GM12878 (cell line): ENCODE results near the gene DMXL1. TPM values are rescaled to one million over a fixed set of nuclear protein-coding genes. Genes with fewer than 3 reads are reported as not detected.

Source experiments
- BACH1 ChIP-seq: fragments of 450-650 bp; IDR thresholded peaks from 2 replicates; pipeline ENCODE4 v1.6.1; 2017; ENCODE audit warnings: mild to moderate bottlenecking, borderline replicate concordance
- CBFB ChIP-seq: IDR thresholded peaks from 2 replicates; pipeline ENCODE4 v1.6.1; 2016; ENCODE audit warnings: antibody characterized with exemption, low read depth
- CHD2 ChIP-seq: IDR thresholded peaks from 2 replicates; pipeline ENCODE4 v1.6.1; 2011; ENCODE audit warnings: low read depth, low read length, improper control_type of control experiment, borderline replicate concordance
- HCFC1 ChIP-seq: fragments of 150-350 bp; IDR thresholded peaks from 2 replicates; pipeline ENCODE4 v1.6.1; 2014; ENCODE audit warnings: low read length
- JUND ChIP-seq: IDR thresholded peaks from 2 replicates; pipeline ENCODE4 v1.6.1; 2012; ENCODE audit warnings: low read depth, mild to moderate bottlenecking, low read length, improper control_type of control experiment, moderate library complexity
- KDM1A ChIP-seq: fragments of 200-600 bp; sonication (generic); IDR thresholded peaks from 2 replicates; pipeline ENCODE4 v1.6.1; 2016; ENCODE audit warnings: borderline replicate concordance
- KLF5 ChIP-seq: fragments of 450-650 bp; IDR thresholded peaks from 2 replicates; pipeline ENCODE4 v1.6.1; 2014; ENCODE audit warnings: mild to moderate bottlenecking; ENCODE audit not compliant: partially characterized antibody
- POLR2AphosphoS2 ChIP-seq: IDR thresholded peaks from 2 replicates; pipeline ENCODE4 v1.6.1; 2011; ENCODE audit warnings: low read depth, mild to moderate bottlenecking, low read length, improper control_type of control experiment, moderate library complexity
- SIX5 ChIP-seq: IDR thresholded peaks from 2 replicates; pipeline ENCODE4 v1.6.1; 2011; ENCODE audit warnings: mild to moderate bottlenecking, low read depth, low read length, moderate library complexity; ENCODE audit not compliant: severe bottlenecking
- SMARCA5 ChIP-seq: fragments of 450-650 bp; IDR thresholded peaks from 2 replicates; pipeline ENCODE4 v1.6.1; 2017; ENCODE audit warnings: mild to moderate bottlenecking
- SREBF1 ChIP-seq: IDR thresholded peaks from 2 replicates; pipeline ENCODE4 v1.6.1; 2012; ENCODE audit warnings: mild to moderate bottlenecking, low read length
- STAT3 ChIP-seq: IDR thresholded peaks from 2 replicates; pipeline ENCODE4 v1.6.1; 2011; ENCODE audit warnings: low read depth, low read length, improper control_type of control experiment
- SUPT20H ChIP-seq: IDR thresholded peaks from 2 replicates; pipeline ENCODE4 v1.6.1; 2011; ENCODE audit warnings: low read depth, mild to moderate bottlenecking, low read length, moderate library complexity, borderline replicate concordance; ENCODE audit not compliant: control insufficient read depth
- TARDBP ChIP-seq: IDR thresholded peaks from 2 replicates; pipeline ENCODE4 v1.6.1; 2016; ENCODE audit warnings: borderline replicate concordance
- WRNIP1 ChIP-seq: IDR thresholded peaks from 2 replicates; pipeline ENCODE4 v1.6.1; 2011; ENCODE audit warnings: low read depth, low read length, improper control_type of control experiment, borderline replicate concordance
- YY1 ChIP-seq: IDR thresholded peaks from 2 replicates; pipeline ENCODE4 v1.6.1; 2011; ENCODE audit warnings: low read depth, mild to moderate bottlenecking, low read length
- ZBED1 ChIP-seq: IDR thresholded peaks from 2 replicates; pipeline ENCODE4 v1.6.1; 2016; ENCODE audit warnings: borderline replicate concordance
- ZZZ3 ChIP-seq: IDR thresholded peaks from 2 replicates; pipeline ENCODE4 v1.6.1; 2011; ENCODE audit warnings: low read depth; ENCODE audit not compliant: control insufficient read depth, insufficient read length
- polyA plus RNA-seq, 11 experiments: library from polyadenylated mRNA; depleted of rRNA in 4 of 11; unstranded in 6 of 11; stranded (reverse) in 5 of 11; fragments of >200 nt; fragmentation: Nextera tagmentation in 4 of 11; fragmentation: Illumina TruSeq in 1 of 11; extraction: Ambion mirVana in 4 of 11; extraction: Trizol in 1 of 11; gene quantifications; 1 replicate in 1 of 11; 2 replicates in 10 of 11; pipeline versions ENCODE4 v1.2.1 to v1.2.3, GENCODE V29; 2011 to 2016; ENCODE audit warnings: inconsistent platforms in 2 of 11, missing spikeins in 2 of 11, low read depth in 1 of 11
- total RNA-seq, 4 experiments: library from RNA; depleted of rRNA in 3 of 4; stranded (reverse); fragments of >200 nt in 3 of 4; fragmentation: Illumina TruSeq in 1 of 4; extraction: Trizol in 1 of 4; gene quantifications; 2 replicates each; pipeline versions ENCODE4 v1.2.1 to v1.2.3, GENCODE V29; 2013 to 2021
- TF ChIP-seq, protein P1 (sequence below): IDR thresholded peaks from 2 replicates; pipeline ENCODE4 v1.6.1; 2011; ENCODE audit warnings: borderline replicate concordance, low read depth, mild to moderate bottlenecking, moderate library complexity, low read length; ENCODE audit not compliant: insufficient read depth, poor library complexity, severe bottlenecking
- TF ChIP-seq, protein P2 (sequence below): fragments of 450-650 bp; formaldehyde crosslinking; IDR thresholded peaks from 2 replicates; pipeline ENCODE4 v1.5.0; 2022; ENCODE audit warnings: mild to moderate bottlenecking, missing genetic modification characterization
- TF ChIP-seq, protein P3 (sequence below): fragments of 450-650 bp; IDR thresholded peaks from 2 replicates; pipeline ENCODE4 v1.6.1; 2017; ENCODE audit warnings: antibody characterized with exemption, mild to moderate bottlenecking, moderate library complexity
- TF ChIP-seq, protein P4 (sequence below): IDR thresholded peaks from 2 replicates; pipeline ENCODE4 v1.6.1; 2012; ENCODE audit warnings: low read length, inconsistent platforms

Gene DMXL1
- total and polyA plus RNA-seq, 10 of the 15 experiments (the other 5 are each of a cell fraction or from before 2014, with no cell fraction given): 9.1 to 67.7 (median 34.1) TPM

DNA sequence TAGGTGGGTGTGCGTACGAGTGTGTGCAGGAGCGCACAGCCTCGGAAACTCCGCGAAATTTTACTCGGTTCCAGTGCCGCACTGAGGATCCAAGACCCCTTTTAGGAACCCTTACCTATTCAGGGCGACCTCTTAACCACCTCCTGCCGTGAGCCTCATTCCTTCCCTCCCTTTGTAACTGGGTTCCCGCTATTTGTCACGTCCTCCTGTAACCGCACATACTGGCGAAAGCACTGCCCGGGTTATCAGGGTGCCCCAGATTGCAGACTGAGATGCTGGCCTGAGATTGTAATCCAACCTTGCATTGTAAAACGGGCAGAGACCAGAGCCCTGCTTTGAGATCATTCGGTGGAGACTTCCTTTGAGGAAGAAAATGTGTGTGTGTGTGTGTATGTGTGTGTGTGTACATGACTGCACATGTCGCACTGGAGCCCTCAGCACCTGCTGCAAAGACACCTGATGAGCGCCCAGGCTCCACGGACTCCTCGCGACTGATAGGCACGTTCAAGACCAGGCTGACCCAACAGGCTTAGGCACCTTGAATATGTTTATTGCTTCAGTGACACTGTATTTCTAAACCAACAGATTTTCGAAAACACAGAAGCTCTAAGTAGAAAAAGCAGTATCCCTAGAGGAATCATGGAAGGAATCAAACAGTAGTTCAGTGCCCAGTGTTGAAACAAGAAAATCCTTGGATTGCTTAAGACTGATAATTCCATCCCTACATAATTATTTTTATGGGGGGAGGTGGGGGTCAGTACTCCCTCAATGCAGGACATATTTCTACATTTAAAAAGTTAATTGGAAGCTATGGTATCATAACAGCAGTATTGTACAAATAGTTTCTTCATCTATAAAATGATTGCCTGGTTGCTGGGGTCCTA is 198.4 kb downstream of the DMXL1 start (continued):
- TF ChIP-seq, protein P1, sequence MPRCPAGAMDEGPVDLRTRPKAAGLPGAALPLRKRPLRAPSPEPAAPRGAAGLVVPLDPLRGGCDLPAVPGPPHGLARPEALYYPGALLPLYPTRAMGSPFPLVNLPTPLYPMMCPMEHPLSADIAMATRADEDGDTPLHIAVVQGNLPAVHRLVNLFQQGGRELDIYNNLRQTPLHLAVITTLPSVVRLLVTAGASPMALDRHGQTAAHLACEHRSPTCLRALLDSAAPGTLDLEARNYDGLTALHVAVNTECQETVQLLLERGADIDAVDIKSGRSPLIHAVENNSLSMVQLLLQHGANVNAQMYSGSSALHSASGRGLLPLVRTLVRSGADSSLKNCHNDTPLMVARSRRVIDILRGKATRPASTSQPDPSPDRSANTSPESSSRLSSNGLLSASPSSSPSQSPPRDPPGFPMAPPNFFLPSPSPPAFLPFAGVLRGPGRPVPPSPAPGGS: no peak
- TF ChIP-seq, protein P2, sequence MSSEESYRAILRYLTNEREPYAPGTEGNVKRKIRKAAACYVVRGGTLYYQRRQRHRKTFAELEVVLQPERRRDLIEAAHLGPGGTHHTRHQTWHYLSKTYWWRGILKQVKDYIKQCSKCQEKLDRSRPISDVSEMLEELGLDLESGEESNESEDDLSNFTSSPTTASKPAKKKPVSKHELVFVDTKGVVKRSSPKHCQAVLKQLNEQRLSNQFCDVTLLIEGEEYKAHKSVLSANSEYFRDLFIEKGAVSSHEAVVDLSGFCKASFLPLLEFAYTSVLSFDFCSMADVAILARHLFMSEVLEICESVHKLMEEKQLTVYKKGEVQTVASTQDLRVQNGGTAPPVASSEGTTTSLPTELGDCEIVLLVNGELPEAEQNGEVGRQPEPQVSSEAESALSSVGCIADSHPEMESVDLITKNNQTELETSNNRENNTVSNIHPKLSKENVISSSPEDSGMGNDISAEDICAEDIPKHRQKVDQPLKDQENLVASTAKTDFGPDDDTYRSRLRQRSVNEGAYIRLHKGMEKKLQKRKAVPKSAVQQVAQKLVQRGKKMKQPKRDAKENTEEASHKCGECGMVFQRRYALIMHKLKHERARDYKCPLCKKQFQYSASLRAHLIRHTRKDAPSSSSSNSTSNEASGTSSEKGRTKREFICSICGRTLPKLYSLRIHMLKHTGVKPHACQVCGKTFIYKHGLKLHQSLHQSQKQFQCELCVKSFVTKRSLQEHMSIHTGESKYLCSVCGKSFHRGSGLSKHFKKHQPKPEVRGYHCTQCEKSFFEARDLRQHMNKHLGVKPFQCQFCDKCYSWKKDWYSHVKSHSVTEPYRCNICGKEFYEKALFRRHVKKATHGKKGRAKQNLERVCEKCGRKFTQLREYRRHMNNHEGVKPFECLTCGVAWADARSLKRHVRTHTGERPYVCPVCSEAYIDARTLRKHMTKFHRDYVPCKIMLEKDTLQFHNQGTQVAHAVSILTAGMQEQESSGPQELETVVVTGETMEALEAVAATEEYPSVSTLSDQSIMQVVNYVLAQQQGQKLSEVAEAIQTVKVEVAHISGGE (CRISPR knock-in tag): no peak
- no peak for TF ChIP-seq ZZZ3
- no peak for TF ChIP-seq SIX5
- TF ChIP-seq SREBF1: no peak
- no peak for TF ChIP-seq STAT3
- TF ChIP-seq YY1: no peak
- TF ChIP-seq JUND: no peak
- TF ChIP-seq KLF5: no peak
- TF ChIP-seq KDM1A: no peak
- TF ChIP-seq SUPT20H: no peak
- TF ChIP-seq, protein P3, sequence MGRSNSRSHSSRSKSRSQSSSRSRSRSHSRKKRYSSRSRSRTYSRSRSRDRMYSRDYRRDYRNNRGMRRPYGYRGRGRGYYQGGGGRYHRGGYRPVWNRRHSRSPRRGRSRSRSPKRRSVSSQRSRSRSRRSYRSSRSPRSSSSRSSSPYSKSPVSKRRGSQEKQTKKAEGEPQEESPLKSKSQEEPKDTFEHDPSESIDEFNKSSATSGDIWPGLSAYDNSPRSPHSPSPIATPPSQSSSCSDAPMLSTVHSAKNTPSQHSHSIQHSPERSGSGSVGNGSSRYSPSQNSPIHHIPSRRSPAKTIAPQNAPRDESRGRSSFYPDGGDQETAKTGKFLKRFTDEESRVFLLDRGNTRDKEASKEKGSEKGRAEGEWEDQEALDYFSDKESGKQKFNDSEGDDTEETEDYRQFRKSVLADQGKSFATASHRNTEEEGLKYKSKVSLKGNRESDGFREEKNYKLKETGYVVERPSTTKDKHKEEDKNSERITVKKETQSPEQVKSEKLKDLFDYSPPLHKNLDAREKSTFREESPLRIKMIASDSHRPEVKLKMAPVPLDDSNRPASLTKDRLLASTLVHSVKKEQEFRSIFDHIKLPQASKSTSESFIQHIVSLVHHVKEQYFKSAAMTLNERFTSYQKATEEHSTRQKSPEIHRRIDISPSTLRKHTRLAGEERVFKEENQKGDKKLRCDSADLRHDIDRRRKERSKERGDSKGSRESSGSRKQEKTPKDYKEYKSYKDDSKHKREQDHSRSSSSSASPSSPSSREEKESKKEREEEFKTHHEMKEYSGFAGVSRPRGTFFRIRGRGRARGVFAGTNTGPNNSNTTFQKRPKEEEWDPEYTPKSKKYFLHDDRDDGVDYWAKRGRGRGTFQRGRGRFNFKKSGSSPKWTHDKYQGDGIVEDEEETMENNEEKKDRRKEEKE: no peak
- TF ChIP-seq ZBED1: no peak
- TF ChIP-seq POLR2AphosphoS2: no peak
- TF ChIP-seq, protein P4, sequence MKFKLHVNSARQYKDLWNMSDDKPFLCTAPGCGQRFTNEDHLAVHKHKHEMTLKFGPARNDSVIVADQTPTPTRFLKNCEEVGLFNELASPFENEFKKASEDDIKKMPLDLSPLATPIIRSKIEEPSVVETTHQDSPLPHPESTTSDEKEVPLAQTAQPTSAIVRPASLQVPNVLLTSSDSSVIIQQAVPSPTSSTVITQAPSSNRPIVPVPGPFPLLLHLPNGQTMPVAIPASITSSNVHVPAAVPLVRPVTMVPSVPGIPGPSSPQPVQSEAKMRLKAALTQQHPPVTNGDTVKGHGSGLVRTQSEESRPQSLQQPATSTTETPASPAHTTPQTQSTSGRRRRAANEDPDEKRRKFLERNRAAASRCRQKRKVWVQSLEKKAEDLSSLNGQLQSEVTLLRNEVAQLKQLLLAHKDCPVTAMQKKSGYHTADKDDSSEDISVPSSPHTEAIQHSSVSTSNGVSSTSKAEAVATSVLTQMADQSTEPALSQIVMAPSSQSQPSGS: no peak
- TF ChIP-seq HCFC1: no peak
- TF ChIP-seq SMARCA5: 0 out of 2 replicates have a peak, but pooled peaks have one; percentile 28
- no peak for TF ChIP-seq WRNIP1
- 0 out of 2 replicates have a peak, but pooled peaks have one; percentile 26 for TF ChIP-seq CHD2
- no peak for TF ChIP-seq CBFB
- no peak for TF ChIP-seq TARDBP
- TF ChIP-seq BACH1: no peak
